Measurements from ENCODE around the gene SEMA3E. TPM values are rescaled to one million over a fixed set of nuclear protein-coding genes. Genes with fewer than 3 reads are reported as not detected.

The SEMA3E gene
- total RNA-seq, 1 experiment from 2014 or later = 4.1 TPM

GRCh38 chr7:83528925-83529423 lies 120.0 kb downstream of the SEMA3E start:
- in situ Hi-C loops (cut with HindIII; ENCODE audit: low pct_unique_long_range_greater_than_20kb, low sequenced_read_pairs) = no loop called here
- DNase-seq (ENCODE audit: low read depth, low spot score) = no peak

DNA sequence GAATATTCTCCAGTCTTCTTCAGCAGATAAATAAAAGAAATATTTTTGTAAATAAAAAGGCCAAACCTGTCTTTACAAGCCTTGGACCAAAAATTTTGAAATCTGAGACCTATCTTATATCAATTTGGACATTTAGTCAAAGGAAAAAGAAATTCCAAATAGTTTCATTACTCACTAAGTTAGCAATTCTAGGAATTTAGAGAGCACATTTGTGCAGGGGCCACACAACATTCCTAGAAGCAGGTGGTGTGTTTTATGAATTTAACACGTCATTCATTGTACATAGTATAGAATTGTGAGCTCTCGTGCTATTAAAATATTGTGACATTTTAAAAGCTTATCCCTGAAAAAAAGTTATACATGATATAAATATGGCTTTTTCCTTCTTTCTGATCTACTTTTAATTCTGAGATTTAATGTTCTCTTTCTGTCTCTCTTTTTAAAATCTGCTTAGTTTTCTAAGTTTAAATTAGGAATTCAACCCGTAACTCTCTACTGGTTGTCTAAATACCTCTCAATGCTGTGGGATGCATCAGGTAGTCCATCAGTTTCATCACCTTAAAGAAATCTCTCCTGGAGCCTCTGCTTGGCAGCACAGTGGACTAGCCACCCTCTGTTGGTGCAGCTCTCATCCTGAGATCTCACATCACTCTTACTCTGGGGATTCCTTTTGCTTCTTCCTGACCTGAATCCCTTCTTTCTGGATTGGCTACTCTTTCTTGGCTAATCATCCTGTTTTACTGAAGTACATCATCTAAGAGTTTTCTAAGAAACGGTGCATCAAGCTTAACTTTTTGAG lies 124.5 kb downstream of the SEMA3E start:
- no peak for DNase-seq (ENCODE audit: low read depth, low spot score)
- in situ Hi-C loops (cut with HindIII; ENCODE audit: low pct_unique_long_range_greater_than_20kb, low sequenced_read_pairs) = loop anchor here (25.0 kb wide), 1 partner anchor 138 kb away; no protein-coding TSS in a partner anchor

GRCh38 chr7:83520726-83521125 lies 128.2 kb downstream of the SEMA3E start:
- no peak for DNase-seq (ENCODE audit: low read depth, low spot score)
- in situ Hi-C loops (cut with HindIII; ENCODE audit: low pct_unique_long_range_greater_than_20kb, low sequenced_read_pairs) = loop anchor here (25.0 kb wide), 1 partner anchor 142 kb away; no protein-coding TSS in a partner anchor

DNA sequence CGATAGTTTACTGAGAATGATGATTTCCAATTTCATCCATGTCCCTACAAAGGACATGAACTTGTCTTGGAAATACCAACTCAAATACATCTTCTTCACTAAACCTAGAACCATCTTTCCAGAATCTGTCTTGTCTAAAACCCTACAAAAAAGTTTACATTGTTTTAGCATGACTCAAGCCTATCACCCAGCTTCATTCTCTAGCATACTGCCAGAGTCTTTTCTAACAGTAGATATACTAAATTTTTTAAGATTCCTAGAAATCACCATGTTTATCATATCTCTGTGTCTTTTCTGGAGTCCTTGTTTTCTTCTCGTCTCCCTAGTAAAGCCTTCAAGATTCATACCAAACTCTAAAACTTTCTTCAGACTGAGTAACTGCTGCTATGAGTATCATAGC lies 129.7 kb downstream of the SEMA3E start:
- no peak for DNase-seq (ENCODE audit: low read depth, low spot score)
- in situ Hi-C loops (cut with HindIII; ENCODE audit: low pct_unique_long_range_greater_than_20kb, low sequenced_read_pairs) = loop anchor here (10.0 to 25.0 kb wide), 2 partner anchors 104 to 143 kb away; no protein-coding TSS in a partner anchor

- in situ Hi-C loops (cut with HindIII; ENCODE audit: low pct_unique_long_range_greater_than_20kb, low sequenced_read_pairs) = loop anchor here (10.0 to 25.0 kb wide), 2 partner anchors 102 to 145 kb away; no protein-coding TSS in a partner anchor
- DNase-seq (ENCODE audit: low read depth, low spot score) = no peak
These were observed 131.8 kb downstream of the SEMA3E start for GRCh38 chr7:83517035-83517700.

- in situ Hi-C loops (cut with HindIII; ENCODE audit: low pct_unique_long_range_greater_than_20kb, low sequenced_read_pairs) = loop anchor here (10.0 to 25.0 kb wide), 2 partner anchors 100 to 147 kb away; no protein-coding TSS in a partner anchor
- no peak for DNase-seq (ENCODE audit: low read depth, low spot score)
These were observed 134.0 kb downstream of the SEMA3E start for GRCh38 chr7:83514977-83515376.

GRCh38 chr7:83509255-83510021 lies 139.5 kb downstream of the SEMA3E start:
- DNase-seq (ENCODE audit: low read depth, low spot score) = no peak
- in situ Hi-C loops (cut with HindIII; ENCODE audit: low pct_unique_long_range_greater_than_20kb, low sequenced_read_pairs) = loop anchor here (10.0 to 25.0 kb wide), 2 partner anchors 95 to 153 kb away; no protein-coding TSS in a partner anchor

GRCh38 chr7:83504330-83504729 lies 144.6 kb downstream of the SEMA3E start:
- no peak for DNase-seq (ENCODE audit: low read depth, low spot score)
- in situ Hi-C loops (cut with HindIII; ENCODE audit: low pct_unique_long_range_greater_than_20kb, low sequenced_read_pairs) = loop anchor here (25.0 kb wide), 1 partner anchor 158 kb away; no protein-coding TSS in a partner anchor

GRCh38 chr7:83502636-83503035 lies 146.3 kb downstream of the SEMA3E start:
- in situ Hi-C loops (cut with HindIII; ENCODE audit: low pct_unique_long_range_greater_than_20kb, low sequenced_read_pairs) = loop anchor here (25.0 kb wide), 1 partner anchor 160 kb away; no protein-coding TSS in a partner anchor

GRCh38 chr7:83494683-83495082 lies 154.3 kb downstream of the SEMA3E start:
- in situ Hi-C loops (cut with HindIII; ENCODE audit: low pct_unique_long_range_greater_than_20kb, low sequenced_read_pairs) = no loop called here

More at GRCh38 chr7:83502636-83503035, 146.3 kb downstream of the SEMA3E start:
- no peak for DNase-seq (ENCODE audit: low read depth, low spot score)

DNA sequence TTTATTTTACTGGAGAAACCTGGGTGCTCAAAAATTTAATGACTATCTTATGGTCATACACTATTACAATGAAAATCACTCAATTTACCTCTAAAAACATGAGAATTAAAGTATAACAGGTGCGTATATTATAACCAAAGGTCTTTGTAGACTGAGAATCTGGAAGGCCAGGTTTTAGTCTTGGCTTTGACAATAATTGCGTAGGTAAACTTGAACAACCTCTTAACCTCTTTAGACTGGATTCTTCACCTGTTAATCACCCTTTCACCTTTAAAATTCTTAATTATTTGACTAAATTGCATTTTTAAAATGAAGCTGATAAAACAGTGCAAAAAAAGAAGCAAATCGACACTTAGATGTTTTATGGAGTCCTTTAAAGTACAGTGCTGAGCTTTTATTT lies 156.1 kb downstream of the SEMA3E start:
- DNase-seq (ENCODE audit: low read depth, low spot score) = no peak

More at GRCh38 chr7:83494683-83495082, 154.3 kb downstream of the SEMA3E start:
- DNase-seq (ENCODE audit: low read depth, low spot score) = no peak

DNA sequence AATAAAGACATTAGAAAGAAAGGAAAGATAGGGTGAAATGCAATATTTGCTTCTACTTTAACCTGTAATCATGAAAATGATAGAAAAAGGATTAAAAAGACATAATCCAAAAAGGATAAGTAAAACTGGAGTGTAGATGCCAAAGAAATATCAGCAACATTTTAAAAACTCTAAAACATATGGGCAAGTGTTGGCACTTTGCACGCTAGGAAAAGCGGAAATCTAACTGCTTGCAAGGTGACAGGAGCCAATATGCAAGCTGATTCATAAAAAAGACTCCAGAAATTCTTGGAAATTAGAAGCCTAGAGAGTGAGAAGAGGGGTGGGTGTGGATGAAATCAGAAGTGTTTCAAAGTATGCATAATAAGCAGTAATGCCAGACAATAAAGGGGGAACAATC lies 161.1 kb downstream of the SEMA3E start:
- in situ Hi-C loops (cut with HindIII; ENCODE audit: low pct_unique_long_range_greater_than_20kb, low sequenced_read_pairs) = no loop called here

More for the DNA sequence above, 156.1 kb downstream of the SEMA3E start:
- in situ Hi-C loops (cut with HindIII; ENCODE audit: low pct_unique_long_range_greater_than_20kb, low sequenced_read_pairs) = no loop called here

GRCh38 chr7:83486957-83487356 lies 162.0 kb downstream of the SEMA3E start:
- no peak for DNase-seq (ENCODE audit: low read depth, low spot score)
- in situ Hi-C loops (cut with HindIII; ENCODE audit: low pct_unique_long_range_greater_than_20kb, low sequenced_read_pairs) = no loop called here

More for the DNA sequence above, 161.1 kb downstream of the SEMA3E start:
- no peak for DNase-seq (ENCODE audit: low read depth, low spot score)

DNA sequence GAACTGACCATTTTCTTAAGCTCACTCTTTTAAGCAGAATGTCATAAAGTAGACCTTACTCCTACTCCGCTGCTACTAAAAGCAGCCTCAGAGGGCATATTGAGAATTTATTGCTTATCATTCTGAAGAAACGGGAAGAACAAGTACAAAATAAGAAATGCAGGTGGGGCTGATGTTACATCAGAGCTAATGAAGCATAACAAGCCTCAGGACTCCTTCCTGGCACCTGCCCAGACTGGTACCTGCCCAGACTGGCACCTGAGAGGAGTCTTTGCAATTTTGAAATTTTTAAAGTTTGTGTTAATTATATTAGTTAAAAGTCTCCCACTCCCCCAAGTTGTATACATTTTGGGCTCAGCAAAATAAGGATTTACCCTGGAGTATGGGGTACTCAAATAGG lies 162.4 kb downstream of the SEMA3E start:
- in situ Hi-C loops (cut with HindIII; ENCODE audit: low pct_unique_long_range_greater_than_20kb, low sequenced_read_pairs) = no loop called here
- DNase-seq (ENCODE audit: low read depth, low spot score) = no peak

- DNase-seq (ENCODE audit: low read depth, low spot score) = no peak
- in situ Hi-C loops (cut with HindIII; ENCODE audit: low pct_unique_long_range_greater_than_20kb, low sequenced_read_pairs) = no loop called here
These were observed 164.1 kb downstream of the SEMA3E start for GRCh38 chr7:83484826-83485225.

DNA sequence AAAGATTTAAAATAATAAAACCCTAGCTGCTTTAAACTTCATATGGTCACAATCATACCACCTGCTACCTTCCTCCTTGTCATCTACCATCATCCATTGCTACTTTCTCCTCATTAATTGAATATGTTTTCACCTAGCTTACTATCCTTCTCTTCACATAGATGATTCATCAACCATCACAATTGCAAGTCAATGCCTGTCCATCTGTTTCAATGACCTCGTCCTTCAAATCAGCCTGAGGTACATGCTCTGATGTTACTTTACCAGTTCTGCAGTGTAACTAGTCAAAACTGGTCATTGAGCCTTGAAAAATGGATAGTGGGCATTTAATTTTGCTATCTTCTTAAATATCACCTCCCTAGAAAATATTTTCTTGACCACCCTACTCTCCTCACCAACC lies 164.7 kb downstream of the SEMA3E start:
- in situ Hi-C loops (cut with HindIII; ENCODE audit: low pct_unique_long_range_greater_than_20kb, low sequenced_read_pairs) = no loop called here
- DNase-seq (ENCODE audit: low read depth, low spot score) = no peak

- no peak for DNase-seq (ENCODE audit: low read depth, low spot score)
- in situ Hi-C loops (cut with HindIII; ENCODE audit: low pct_unique_long_range_greater_than_20kb, low sequenced_read_pairs) = no loop called here
These were observed 170.3 kb downstream of the SEMA3E start for GRCh38 chr7:83478616-83479015.
